Neural cell (in vitro differentiated cells): ENCODE measurements around the gene ASIC3.

Experiments
- EP300 ChIP-seq: fragments of 450-650 bp; conservative IDR thresholded peaks from 2 replicates; pipeline ENCODE4 v1.6.1; 2014; ENCODE audit warnings: antibody characterized with exemption, mild to moderate bottlenecking, moderate library complexity; ENCODE audit not compliant: poor library complexity, severe bottlenecking
- EZH2 ChIP-seq: fragments of 200-600, 300-800 bp; shearing (Covaris generic), sonication (generic); IDR thresholded peaks from 2 replicates; pipeline ENCODE4 v1.6.1; 2014; ENCODE audit warnings: antibody characterized with exemption, low read length, borderline replicate concordance, mild to moderate bottlenecking; ENCODE audit not compliant: insufficient read depth, poor library complexity, severe bottlenecking
- RAD21 ChIP-seq: fragments of 450-650 bp; conservative IDR thresholded peaks from 2 replicates; pipeline ENCODE4 v1.6.1; 2014; ENCODE audit warnings: antibody characterized with exemption, mild to moderate bottlenecking, moderate library complexity
- TF ChIP-seq, protein P1 (sequence below): fragments of 450-650 bp; IDR thresholded peaks from 2 replicates; pipeline ENCODE4 v1.5.1; 2014; ENCODE audit warnings: antibody characterized with exemption, mild to moderate bottlenecking, moderate library complexity; ENCODE audit not compliant: poor library complexity, severe bottlenecking

DNA sequence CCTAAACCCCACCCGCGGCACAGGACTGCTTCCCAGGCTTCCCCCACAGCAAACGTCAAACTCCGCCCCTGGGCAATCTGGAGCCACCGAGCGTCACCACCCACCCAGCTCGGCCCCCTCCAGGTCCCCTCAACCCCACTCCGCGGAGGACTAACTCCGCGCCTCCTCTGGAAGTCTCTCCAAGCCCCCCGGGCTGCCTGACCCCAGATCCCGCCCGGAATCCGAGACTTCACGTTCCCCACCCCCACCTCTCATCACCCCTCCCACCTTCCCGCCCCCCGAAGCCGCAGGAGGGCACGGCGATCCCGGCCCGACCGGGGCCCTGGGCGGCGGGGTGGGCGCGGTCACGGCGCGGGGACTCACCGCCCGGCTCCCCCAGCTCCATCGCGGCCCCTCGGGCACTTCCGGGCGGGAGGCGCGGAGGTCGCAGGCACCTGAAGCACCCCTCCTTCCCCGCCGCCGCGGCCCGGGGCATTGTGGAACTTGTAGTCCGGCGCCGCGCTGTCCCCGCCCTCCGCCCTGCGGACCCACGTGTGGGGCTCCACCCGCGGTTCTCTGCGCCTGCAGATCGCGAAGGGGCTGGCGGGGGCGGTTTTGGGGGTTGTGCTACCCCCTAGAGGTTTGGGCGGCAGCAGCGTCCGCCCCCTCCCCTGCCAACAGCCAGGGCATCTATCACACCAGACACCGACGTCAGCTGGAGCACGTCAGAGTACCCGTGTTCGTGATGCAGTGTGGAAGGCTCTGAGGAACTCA lies 34.9 kb downstream of the ASIC3 start, which contains the start of gene TMUB1:
- TF ChIP-seq, protein P1, sequence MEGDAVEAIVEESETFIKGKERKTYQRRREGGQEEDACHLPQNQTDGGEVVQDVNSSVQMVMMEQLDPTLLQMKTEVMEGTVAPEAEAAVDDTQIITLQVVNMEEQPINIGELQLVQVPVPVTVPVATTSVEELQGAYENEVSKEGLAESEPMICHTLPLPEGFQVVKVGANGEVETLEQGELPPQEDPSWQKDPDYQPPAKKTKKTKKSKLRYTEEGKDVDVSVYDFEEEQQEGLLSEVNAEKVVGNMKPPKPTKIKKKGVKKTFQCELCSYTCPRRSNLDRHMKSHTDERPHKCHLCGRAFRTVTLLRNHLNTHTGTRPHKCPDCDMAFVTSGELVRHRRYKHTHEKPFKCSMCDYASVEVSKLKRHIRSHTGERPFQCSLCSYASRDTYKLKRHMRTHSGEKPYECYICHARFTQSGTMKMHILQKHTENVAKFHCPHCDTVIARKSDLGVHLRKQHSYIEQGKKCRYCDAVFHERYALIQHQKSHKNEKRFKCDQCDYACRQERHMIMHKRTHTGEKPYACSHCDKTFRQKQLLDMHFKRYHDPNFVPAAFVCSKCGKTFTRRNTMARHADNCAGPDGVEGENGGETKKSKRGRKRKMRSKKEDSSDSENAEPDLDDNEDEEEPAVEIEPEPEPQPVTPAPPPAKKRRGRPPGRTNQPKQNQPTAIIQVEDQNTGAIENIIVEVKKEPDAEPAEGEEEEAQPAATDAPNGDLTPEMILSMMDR, result peak; percentile 21
- no peak for TF ChIP-seq RAD21
- no peak for TF ChIP-seq EP300
- TF ChIP-seq EZH2, result no peak
